GM12878 (cell line): ENCODE results near the gene H19. TPM values are rescaled to one million over a fixed set of nuclear protein-coding genes. Genes with fewer than 3 reads are reported as not detected.

Experiments used
- ATAC-seq: fragments of 200-7000 bp; cut with Tn5 transposase; 3 replicates; pipeline ENCODE4 v1.9.1; 2020; ENCODE audit warnings: mild to moderate bottlenecking, moderate library complexity
- BruUV-seq: library from RNA; stranded (reverse); fragments of 400-500 nt; replicated peaks from 2 replicates; lab custom pipeline; 2021; lab: Mats Ljungman, UMichigan
- CTCF ChIA-PET: fragments of 300-600 bp; sonication (Branson Sonifier 250); formaldehyde crosslinking; extraction: SDS; loops from one replicate; lab custom pipeline; 2021; ENCODE audit warnings: inconsistent platforms; lab: Yijun Ruan, JAX
- POLR2A ChIA-PET: fragments of 350-600 bp; formaldehyde crosslinking; extraction: SDS; loops from one replicate; lab custom pipeline; 2021; ENCODE audit warnings: inconsistent platforms; lab: Charles Lee
- RAD21 ChIA-PET: fragments of 300-600 bp; sonication (Branson Sonifier 250); formaldehyde crosslinking; loops from one replicate; lab custom pipeline; 2023; ENCODE audit warnings: antibody characterized with exemption; ENCODE audit not compliant: unreplicated experiment; lab: Charles Lee
- SMC1A ChIA-PET: fragments of 300-600 bp; sonication (Branson Sonifier 250); formaldehyde crosslinking; loops from one replicate; lab custom pipeline; 2023; ENCODE audit not compliant: unreplicated experiment, uncharacterized antibody; lab: Charles Lee
- DNase-seq: peaks from one replicate; pipeline ENCODE4 v3.0.0-alpha.2; 2011; ENCODE audit warnings: low read depth, low spot score
- FAIRE-seq: peaks from 3 replicates; lab custom pipeline; 2011; peaks lifted over from hg19 to GRCh38; lab: Jason Lieb, UNC
- H2AFZ ChIP-seq: 2 replicates; pipeline ENCODE4 v1.6.0; 2011; ENCODE audit warnings: low read depth, low read length, control low read depth; ENCODE audit not compliant: control insufficient read depth
- H3K27ac ChIP-seq: 2 replicates; pipeline ENCODE4 v1.5.1; 2011; ENCODE audit warnings: control low read depth; ENCODE audit not compliant: control insufficient read depth, insufficient read depth
- H3K27me3 ChIP-seq, 2 experiments: replicated peaks in 1 of 2; 2 replicates each; pipeline versions ENCODE4 v1.6.0 to v1.6.1; 2011; ENCODE audit warnings: low read length in 1 of 2; ENCODE audit not compliant: control insufficient read depth in 2 of 2, insufficient read depth in 2 of 2
- H3K36me3 ChIP-seq, 2 experiments: 2 replicates each; pipeline ENCODE4 v1.5.1; 2011; ENCODE audit warnings: low read length in 1 of 2; ENCODE audit not compliant: control insufficient read depth in 2 of 2, insufficient read depth in 2 of 2
- H3K4me1 ChIP-seq: 2 replicates; pipeline ENCODE4 v1.6.1; 2011; ENCODE audit warnings: mild to moderate bottlenecking, low read length, moderate library complexity, mixed read lengths; ENCODE audit not compliant: control insufficient read depth, insufficient read depth
- H3K4me2 ChIP-seq: 2 replicates; pipeline ENCODE4 v1.6.0; 2011; ENCODE audit warnings: control low read depth; ENCODE audit not compliant: control insufficient read depth, insufficient read depth
- H3K4me3 ChIP-seq: fragments of 200-600 bp; sonication (generic); 2 replicates; pipeline ENCODE4 v1.5.1; 2016
- H3K79me2 ChIP-seq: 2 replicates; pipeline ENCODE4 v1.6.0; 2011; ENCODE audit warnings: low read length; ENCODE audit not compliant: control insufficient read depth, insufficient read depth
- H3K9ac ChIP-seq: 2 replicates; pipeline ENCODE4 v1.8.0; 2011; ENCODE audit warnings: low read length, control low read depth, mixed read lengths; ENCODE audit not compliant: control insufficient read depth, insufficient read depth
- H3K9me3 ChIP-seq: replicated peaks from 3 replicates; pipeline ENCODE4 v1.5.1; 2011; ENCODE audit warnings: mild to moderate bottlenecking, low read length; ENCODE audit not compliant: control insufficient read depth, insufficient read depth
- H4K20me1 ChIP-seq: 2 replicates; pipeline ENCODE4 v1.6.0; 2011; ENCODE audit not compliant: control insufficient read depth, insufficient read depth
- BACH1 ChIP-seq: fragments of 450-650 bp; IDR thresholded peaks from 2 replicates; pipeline ENCODE4 v1.6.1; 2017; ENCODE audit warnings: mild to moderate bottlenecking, borderline replicate concordance
- BRCA1 ChIP-seq: IDR thresholded peaks from 2 replicates; pipeline ENCODE4 v1.6.1; 2011; ENCODE audit warnings: low read depth, low read length, improper control_type of control experiment
- CHD4 ChIP-seq: fragments of 200-600 bp; sonication (generic); IDR thresholded peaks from 2 replicates; pipeline ENCODE4 v1.6.1; 2016; ENCODE audit warnings: mild to moderate bottlenecking
- CUX1 ChIP-seq: IDR thresholded peaks from 2 replicates; pipeline ENCODE4 v1.6.1; 2012; ENCODE audit warnings: improper control_type of control experiment, low read depth, low read length; ENCODE audit not compliant: insufficient replicate concordance
- DPF2 ChIP-seq: fragments of 450-650 bp; IDR thresholded peaks from 2 replicates; pipeline ENCODE4 v1.6.1; 2017; ENCODE audit warnings: mild to moderate bottlenecking
- EZH2 ChIP-seq: IDR thresholded peaks from 2 replicates; pipeline ENCODE4 v1.6.1; 2012; ENCODE audit warnings: low read depth, mild to moderate bottlenecking, control low read depth, inconsistent platforms, low read length, borderline replicate concordance; ENCODE audit not compliant: control insufficient read depth
- GABPA ChIP-seq: IDR thresholded peaks from 2 replicates; pipeline ENCODE4 v1.6.1; 2014; ENCODE audit warnings: antibody characterized with exemption, low read depth, mild to moderate bottlenecking, inconsistent platforms
- HDGF ChIP-seq: fragments of 450-650 bp; IDR thresholded peaks from 2 replicates; pipeline ENCODE4 v1.6.1; 2016; ENCODE audit warnings: antibody characterized with exemption
- NBN ChIP-seq: fragments of 450-650 bp; IDR thresholded peaks from 2 replicates; pipeline ENCODE4 v1.6.1; 2016
- NKRF ChIP-seq: fragments of 450-650 bp; conservative IDR thresholded peaks from 2 replicates; pipeline ENCODE4 v1.6.1; 2017; ENCODE audit warnings: mild to moderate bottlenecking, moderate library complexity
- REST ChIP-seq: IDR thresholded peaks from 2 replicates; pipeline ENCODE4 v1.6.1; 2012; ENCODE audit warnings: mild to moderate bottlenecking, low read depth, low read length
- RUNX3 ChIP-seq: IDR thresholded peaks from 2 replicates; pipeline ENCODE4 v1.6.1; 2012; ENCODE audit warnings: low read length, inconsistent platforms
- SREBF1 ChIP-seq: IDR thresholded peaks from 2 replicates; pipeline ENCODE4 v1.6.1; 2012; ENCODE audit warnings: mild to moderate bottlenecking, low read length
- SUPT20H ChIP-seq: IDR thresholded peaks from 2 replicates; pipeline ENCODE4 v1.6.1; 2011; ENCODE audit warnings: low read depth, mild to moderate bottlenecking, low read length, moderate library complexity, borderline replicate concordance; ENCODE audit not compliant: control insufficient read depth
- TCF12 ChIP-seq: IDR thresholded peaks from 2 replicates; pipeline ENCODE4 v1.6.1; 2011; ENCODE audit warnings: low read depth, mild to moderate bottlenecking, low read length
- ZNF207 ChIP-seq: fragments of 450-650 bp; IDR thresholded peaks from 2 replicates; pipeline ENCODE4 v1.6.1; 2014; ENCODE audit warnings: antibody characterized with exemption, mild to moderate bottlenecking, borderline replicate concordance
- ZSCAN29 ChIP-seq: fragments of 450-650 bp; IDR thresholded peaks from 2 replicates; pipeline ENCODE4 v1.6.1; 2017; ENCODE audit warnings: mild to moderate bottlenecking, moderate library complexity
- WGBS: methylation state at CpG from one replicate; pipeline ENCODE4 v1.1.6; 2016; ENCODE audit warnings: low lambda C conversion rate; ENCODE audit not compliant: insufficient replicate concordance, insufficient coverage; ENCODE audit errors: missing lambda C conversion rate; 5-methylcytosine and 5-hydroxymethylcytosine counted together
- in situ Hi-C: fragments of 300-500 bp; cut with MboI; formaldehyde crosslinking; loops from 9 replicates; pipeline ENCODE4 v1.14.3; 2018; ENCODE audit warnings: mixed read lengths
- intact Hi-C: fragments of 100-400 bp; cut with micrococcal nuclease; formaldehyde crosslinking; loops from one replicate; pipeline ENCODE4 v1.14.2; 2022; ENCODE audit not compliant: unreplicated experiment
- polyA plus RNA-seq, 11 experiments: library from polyadenylated mRNA; depleted of rRNA in 4 of 11; unstranded in 6 of 11; stranded (reverse) in 5 of 11; fragments of >200 nt; fragmentation: Nextera tagmentation in 4 of 11; fragmentation: Illumina TruSeq in 1 of 11; extraction: Ambion mirVana in 4 of 11; extraction: Trizol in 1 of 11; gene quantifications; 1 replicate in 1 of 11; 2 replicates in 10 of 11; pipeline versions ENCODE4 v1.2.1 to v1.2.3, GENCODE V29; 2011 to 2016; ENCODE audit warnings: inconsistent platforms in 2 of 11, missing spikeins in 2 of 11, low read depth in 1 of 11
- total RNA-seq, 4 experiments: library from RNA; depleted of rRNA in 3 of 4; stranded (reverse); fragments of >200 nt in 3 of 4; fragmentation: Illumina TruSeq in 1 of 4; extraction: Trizol in 1 of 4; gene quantifications; 2 replicates each; pipeline versions ENCODE4 v1.2.1 to v1.2.3, GENCODE V29; 2013 to 2021

H19 gene
- total and polyA plus RNA-seq, 10 of the 15 experiments (the other 5 are each of a cell fraction or from before 2014, with no cell fraction given), result 0.04 to 1.2 (median 0.31) TPM; not detected in 6

- RAD21 ChIA-PET, result no interaction called here
- Histone ChIP-seq H3K4me3 (no peak overlapping the region), H3K9me3 (no peaks in the 10 kb centered on the region), H3K36me3 (no peaks in the 10 kb centered on the region), H3K27me3 (no peaks in the 10 kb centered on the region), H4K20me1 (no peaks in the 10 kb centered on the region), H2AFZ (no peak overlapping the region), H3K79me2 (no peaks in the 10 kb centered on the region), H3K4me1 (no peaks in the 10 kb centered on the region), H3K4me2 (no peak overlapping the region), H3K9ac (no peak overlapping the region), H3K27ac (no peak overlapping the region)
- BruUV-seq, result no TSS peak
- no peak for ATAC-seq
- DNase-seq, result no peak
- in situ Hi-C loops, result no loop called here
- POLR2A ChIA-PET, result no interaction called here
- no CpG with 5 or more reads among the region's 13 CpGs for WGBS
- intact Hi-C loops, result no loop called here
- SMC1A ChIA-PET, result no interaction called here
- FAIRE-seq, result no peak
- TF ChIP-seq RUNX3 (no peak), DPF2 (no peak), SUPT20H (no peak), SREBF1 (no peak), CUX1 (no peak), REST (no peak), NBN (no peak), TCF12 (no peak), HDGF (no peak), ZNF207 (no peak), NKRF (no peak), BRCA1 (no peak), GABPA (no peak), ZSCAN29 (no peak), EZH2 (no peak), CHD4 (no peak), BACH1 (no peak)
- CTCF ChIA-PET, result no interaction called here
Observed at GRCh38 chr11:1975185-1975584, 22.5 kb downstream of the H19 start.
